ENCODE results near the gene LRRC8D.

GRCh38 chr1:89826594-89826993 lies 5.8 kb downstream of the LRRC8D start:
- no peak for TF ChIP-seq POLR2AphosphoS5 (IDR thresholded peaks at IDR 0.05; ENCODE audit: insufficient read depth in 1 of 2, low read depth in 1 of 2)
- TF ChIP-seq POLR2A (IDR thresholded peaks at IDR 0.05), result no peak
